GM08714 (cell line): ENCODE data around the gene JAK2.

Experiments
- H3K4me3 ChIP-seq: fragments of 200-500 bp; sonication (Bioruptor generic); 2 replicates; pipeline ENCODE4 v1.5.1; 2014; ENCODE audit warnings: mild to moderate bottlenecking, low read length, inconsistent platforms
- ZNF274 ChIP-seq: IDR thresholded peaks from 2 replicates; pipeline ENCODE4 v1.6.1; 2012; ENCODE audit warnings: mild to moderate bottlenecking, low read depth, low read length

Gene JAK2

GRCh38 chr9:5113523-5113922 lies 128.5 kb downstream of the JAK2 start:
- H3K4me3 ChIP-seq: no peak overlapping the region
- no peak for TF ChIP-seq ZNF274

DNA sequence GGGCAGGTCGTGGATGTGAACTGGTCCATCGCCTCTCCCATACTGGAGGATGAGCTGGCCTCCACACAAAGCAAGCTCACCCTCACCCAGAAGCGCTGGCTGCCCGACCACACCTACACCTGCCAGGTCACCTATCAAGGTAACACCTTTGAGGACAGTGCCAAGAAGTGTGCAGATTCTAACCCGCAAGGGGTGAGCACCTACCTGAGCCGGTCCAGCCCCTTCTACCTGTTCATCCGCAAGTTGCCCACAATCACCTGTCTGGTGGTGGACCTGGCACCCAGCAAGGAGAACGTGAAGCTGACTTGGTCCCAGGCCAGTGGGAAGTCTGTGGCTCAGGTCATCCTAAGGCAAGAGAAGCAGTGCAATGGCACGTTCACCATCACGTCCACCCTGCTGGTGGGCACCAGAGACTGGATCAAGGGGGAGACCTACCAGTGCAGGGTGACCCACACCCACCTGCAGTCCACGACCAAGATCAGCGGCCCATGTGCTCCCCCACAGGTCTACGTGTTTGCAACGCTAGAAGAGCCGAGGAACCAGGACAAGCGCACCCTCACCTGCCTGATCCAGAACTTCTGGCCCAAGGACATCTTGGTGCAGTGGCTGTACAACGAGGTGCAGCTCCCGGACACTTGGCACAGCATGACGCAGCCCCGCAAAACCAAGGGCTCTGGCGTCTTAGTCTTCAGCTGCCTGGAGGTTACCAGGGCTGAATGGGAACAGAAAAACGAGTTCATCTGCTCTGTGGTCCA lies 129.1 kb downstream of the JAK2 start:
- H3K4me3 ChIP-seq: no peak overlapping the region
- TF ChIP-seq ZNF274: no peak

GRCh38 chr9:5122116-5122515 lies 137.0 kb downstream of the JAK2 start:
- TF ChIP-seq ZNF274: no peak
- H3K4me3 ChIP-seq: no peak overlapping the region

- no peak for TF ChIP-seq ZNF274
- H3K4me3 ChIP-seq: no peak overlapping the region
Observed at GRCh38 chr9:5122516-5122915, 137.4 kb downstream of the JAK2 start.

DNA sequence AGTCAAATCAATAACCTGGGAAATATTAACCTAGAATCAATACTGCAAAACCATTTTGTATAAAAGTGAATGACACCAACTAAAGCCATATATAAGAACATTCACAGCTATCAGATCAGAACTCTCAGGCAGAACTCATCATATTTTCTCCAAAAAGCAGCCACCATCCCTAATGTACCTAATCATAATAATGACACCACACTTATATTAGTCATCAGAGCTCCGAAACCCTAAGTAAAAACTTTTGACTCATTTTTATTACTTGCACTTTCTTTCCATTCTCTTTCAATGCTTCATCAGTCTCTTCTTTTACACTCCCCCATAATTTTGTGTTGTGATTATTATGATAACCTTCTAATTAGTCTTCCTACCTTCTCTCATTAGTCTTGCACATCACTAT lies 155.1 kb downstream of the JAK2 start:
- no peak for TF ChIP-seq ZNF274
- no peak overlapping the region for H3K4me3 ChIP-seq

- H3K4me3 ChIP-seq: no peak overlapping the region
- no peak for TF ChIP-seq ZNF274
Observed at GRCh38 chr9:5144217-5144616, 159.1 kb downstream of the JAK2 start.

DNA sequence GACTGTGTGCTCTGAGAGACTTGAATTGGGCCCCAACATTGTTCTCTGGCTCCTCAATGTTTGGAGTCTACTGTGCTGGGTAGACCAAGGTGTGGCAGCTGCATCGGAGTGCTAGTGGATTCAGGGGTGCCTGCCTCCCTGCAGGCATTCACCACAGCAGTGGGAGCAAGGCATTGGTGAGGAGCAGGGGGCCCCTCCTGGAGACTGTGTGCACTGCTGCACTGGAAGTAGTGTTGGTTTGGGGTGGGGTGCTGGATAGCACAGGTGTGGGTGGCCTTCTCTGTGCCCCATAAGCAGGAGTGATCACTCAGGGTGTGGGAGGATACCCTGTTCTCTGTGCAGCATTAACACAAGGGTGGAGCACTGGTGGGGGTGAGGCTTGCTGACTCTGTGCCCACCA lies 161.2 kb downstream of the JAK2 start:
- TF ChIP-seq ZNF274: no peak
- no peak overlapping the region for H3K4me3 ChIP-seq
